HG03460 (cell line): ENCODE data around the gene USP7.

ENCODE experiments used
- ATAC-seq: cut with Tn5 transposase; IDR thresholded peaks from one replicate; pipeline ENCODE4 v1.9.1; 2021; ENCODE audit not compliant: unreplicated experiment

USP7 gene

GRCh38 chr16:8953064-8953463 is 10.6 kb downstream of the USP7 start:
- ATAC-seq: no peak

DNA sequence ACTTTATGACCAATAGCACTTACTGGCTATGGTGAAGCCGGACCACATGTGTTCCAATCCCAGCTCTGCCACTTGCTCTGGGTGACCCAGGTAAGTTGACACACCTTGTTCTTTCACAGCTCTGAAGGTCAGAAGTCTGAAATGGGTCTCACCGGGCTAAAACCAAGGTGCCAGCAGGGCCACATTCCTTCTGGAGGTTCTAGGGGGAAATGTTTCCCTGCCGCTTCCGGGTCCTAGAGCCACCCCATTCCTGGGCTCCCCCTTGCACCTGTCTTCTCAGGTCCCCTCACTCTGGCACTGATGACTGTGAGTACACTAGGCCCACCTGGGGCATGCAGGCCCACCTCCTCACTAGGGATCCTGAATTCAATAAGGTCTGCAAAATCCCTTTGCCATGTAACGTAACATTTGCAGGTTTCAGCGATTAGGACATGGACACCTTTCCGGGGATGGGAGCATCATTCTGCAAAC is 11.4 kb downstream of the USP7 start:
- ATAC-seq: no peak

- ATAC-seq: no peak
Measured at GRCh38 chr16:8951447-8952280, 12.0 kb downstream of the USP7 start.

GRCh38 chr16:8950580-8951077 is 13.1 kb downstream of the USP7 start:
- ATAC-seq: no peak

DNA sequence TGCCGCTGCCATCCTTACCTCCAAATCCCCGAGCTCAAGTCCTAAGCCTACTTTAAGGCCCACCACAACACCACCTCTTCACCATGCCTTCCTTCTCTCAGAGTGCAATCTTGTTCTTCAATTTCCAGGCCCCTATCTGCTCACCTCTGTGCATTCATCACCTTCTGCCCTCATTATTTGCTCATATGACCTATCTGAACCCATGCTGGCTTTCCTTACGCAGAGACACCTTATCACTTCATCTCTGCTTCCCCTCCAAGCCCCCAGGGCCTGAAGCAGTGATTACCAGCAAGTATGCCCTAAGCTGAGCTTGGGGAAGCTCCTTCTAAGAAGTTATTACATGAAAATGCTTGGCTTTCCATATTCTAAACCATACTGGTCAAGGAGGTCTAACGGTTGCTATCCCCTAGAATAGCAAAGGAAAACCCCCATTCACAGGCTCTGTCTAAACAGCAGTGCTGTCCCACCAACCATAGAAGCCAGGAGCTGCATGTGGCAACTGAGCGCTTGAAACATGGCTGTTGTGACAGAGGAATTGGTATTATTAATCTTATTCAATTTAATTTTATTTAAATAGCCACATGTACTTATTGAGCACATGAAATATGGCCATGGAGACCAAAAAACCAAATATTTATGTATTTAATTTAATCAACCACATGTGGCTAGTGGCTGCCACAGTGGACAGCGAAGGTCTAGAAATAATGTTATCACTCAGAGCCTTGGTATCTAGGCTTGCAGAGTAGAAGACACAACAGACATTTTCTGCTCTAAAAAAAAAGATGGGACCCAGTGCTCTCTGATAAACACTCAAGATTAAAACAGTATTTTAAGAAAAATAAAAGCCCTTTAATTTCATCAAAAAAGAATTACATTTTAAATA is 13.9 kb downstream of the USP7 start:
- no peak for ATAC-seq

DNA sequence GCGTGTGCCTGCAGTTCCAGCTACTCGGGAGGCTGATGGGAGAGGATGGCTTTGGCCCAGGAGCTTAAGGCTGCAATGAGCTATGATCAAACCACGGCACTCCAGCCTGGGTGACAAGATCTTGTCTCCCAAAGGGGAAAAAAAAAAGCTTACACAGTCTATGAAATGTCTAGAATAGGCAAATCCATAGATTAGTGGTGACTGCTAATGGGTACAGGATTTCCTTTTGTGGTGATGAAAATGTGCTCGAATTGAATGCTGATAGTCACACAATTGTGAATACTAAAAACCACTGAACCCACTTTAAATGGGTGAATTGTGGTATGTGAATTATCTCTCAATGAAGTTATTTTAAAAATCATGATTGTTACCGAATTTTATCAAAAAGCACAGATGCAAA is 14.9 kb downstream of the USP7 start:
- ATAC-seq: no peak

- ATAC-seq: no peak
Measured at GRCh38 chr16:8948069-8948593, 15.6 kb downstream of the USP7 start.

- ATAC-seq: no peak
Measured at GRCh38 chr16:8946544-8946943, 17.2 kb downstream of the USP7 start.

- ATAC-seq: no peak
Measured at GRCh38 chr16:8945626-8946296, 17.9 kb downstream of the USP7 start.

GRCh38 chr16:8943966-8944759 is 19.5 kb downstream of the USP7 start:
- ATAC-seq: peak; percentile 77

DNA sequence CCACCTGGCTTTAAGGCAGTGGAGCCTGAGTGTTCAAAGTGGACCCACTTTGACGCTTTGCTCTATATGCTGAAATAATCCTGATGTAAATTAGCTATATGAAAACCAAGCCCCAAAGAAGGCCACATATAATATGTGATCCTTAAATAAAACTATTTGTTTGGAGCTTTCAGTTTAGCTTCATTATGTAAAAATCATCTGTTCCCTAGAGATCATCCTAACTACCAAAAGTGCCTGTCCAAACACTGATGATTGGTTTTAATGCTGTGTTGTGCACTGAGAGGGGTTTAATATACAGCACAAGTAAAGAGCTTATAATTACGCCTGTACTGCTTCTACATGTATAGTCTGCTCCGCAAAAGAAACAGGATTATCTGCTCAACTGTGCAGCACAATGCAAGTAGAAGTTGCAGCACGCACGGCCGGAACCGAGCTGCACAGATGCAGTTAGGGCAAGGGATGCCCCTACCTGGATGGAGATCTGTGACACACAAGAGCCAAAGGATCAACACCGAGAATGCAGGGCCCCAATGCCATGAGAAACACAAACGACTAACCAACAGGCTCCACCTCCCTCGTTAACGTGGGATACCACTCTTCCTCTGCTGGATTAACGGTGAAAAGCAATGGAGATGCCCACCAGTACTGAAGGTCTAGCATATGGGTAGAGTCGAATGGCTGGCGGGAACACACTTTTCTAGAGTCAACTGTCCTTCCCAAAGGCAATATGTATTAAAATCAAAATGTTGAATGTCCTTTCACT is 20.5 kb downstream of the USP7 start:
- no peak for ATAC-seq

DNA sequence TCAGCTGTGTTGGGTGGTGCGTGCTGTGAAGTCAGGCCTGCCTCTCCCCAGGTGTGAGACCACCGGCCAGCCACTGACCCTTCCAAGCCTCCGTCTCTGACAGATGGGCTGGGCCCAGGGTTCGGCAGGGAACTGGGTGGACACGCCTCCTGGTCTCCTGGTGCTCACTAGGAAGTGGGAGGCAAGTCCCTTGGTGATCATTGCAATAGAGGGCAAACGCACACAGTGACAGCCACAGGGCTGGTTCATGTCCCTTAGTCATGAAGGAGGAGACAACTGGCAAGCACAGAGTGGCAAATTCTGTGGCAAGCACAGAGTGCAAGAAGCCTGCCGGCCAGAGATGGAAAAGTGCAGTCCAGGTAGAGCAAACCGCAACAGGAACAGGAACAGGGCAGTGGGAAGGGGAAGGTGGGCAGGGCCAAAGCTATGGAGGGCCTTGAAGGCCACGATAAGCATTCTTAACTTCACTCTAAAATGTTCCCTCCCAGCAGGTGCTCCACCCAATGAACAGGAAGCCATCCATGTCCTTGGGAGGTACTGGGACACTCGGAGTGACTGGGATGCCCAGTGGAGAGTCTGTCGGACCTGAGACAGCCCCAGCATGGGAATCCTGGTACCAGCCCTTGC is 21.9 kb downstream of the USP7 start:
- ATAC-seq: no peak

- no peak for ATAC-seq
Measured at GRCh38 chr16:8937803-8938202, 25.9 kb downstream of the USP7 start.

DNA sequence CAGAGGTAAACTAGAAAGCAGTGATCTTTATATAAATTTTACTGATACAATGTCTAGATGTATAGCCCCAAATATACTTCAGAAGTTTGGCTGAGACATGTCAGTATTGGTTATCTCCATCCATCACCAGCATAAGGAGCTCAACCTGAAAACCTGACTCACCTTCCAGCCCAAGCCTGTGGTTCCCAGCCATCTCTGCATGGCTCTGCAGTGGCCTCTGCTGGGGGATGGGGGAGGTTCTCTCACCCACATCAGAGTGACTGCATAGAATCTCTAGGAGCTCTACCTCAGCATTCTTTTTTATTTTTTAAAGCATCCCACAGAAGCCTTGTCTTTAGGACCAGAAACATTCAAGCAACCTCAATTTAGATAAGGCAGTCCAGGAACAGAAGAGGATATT is 27.3 kb downstream of the USP7 start:
- ATAC-seq: peak; percentile 81

- peak; percentile 30 for ATAC-seq
Measured at GRCh38 chr16:8935989-8936388, 27.7 kb downstream of the USP7 start.

- ATAC-seq: no peak
Measured at GRCh38 chr16:8934601-8935000, 29.1 kb downstream of the USP7 start.

DNA sequence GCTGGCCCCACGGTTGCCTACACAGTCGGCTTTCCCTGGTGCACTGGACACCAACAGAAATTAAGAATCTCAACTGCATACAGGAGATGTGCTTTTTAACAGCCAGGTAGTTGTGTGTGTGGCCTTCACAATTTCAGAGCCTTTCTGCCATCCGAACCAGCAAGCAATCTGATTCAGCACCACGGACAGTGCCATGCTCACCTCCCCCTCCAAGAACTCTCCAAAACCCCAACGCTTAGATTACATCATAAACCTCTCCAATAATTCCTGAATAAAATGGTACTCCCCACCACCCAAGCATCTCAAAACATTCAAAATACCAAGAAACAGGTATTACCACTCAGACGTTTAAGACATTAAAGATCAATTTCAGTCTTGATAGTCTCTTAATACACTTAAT is 31.8 kb downstream of the USP7 start:
- ATAC-seq: no peak

DNA sequence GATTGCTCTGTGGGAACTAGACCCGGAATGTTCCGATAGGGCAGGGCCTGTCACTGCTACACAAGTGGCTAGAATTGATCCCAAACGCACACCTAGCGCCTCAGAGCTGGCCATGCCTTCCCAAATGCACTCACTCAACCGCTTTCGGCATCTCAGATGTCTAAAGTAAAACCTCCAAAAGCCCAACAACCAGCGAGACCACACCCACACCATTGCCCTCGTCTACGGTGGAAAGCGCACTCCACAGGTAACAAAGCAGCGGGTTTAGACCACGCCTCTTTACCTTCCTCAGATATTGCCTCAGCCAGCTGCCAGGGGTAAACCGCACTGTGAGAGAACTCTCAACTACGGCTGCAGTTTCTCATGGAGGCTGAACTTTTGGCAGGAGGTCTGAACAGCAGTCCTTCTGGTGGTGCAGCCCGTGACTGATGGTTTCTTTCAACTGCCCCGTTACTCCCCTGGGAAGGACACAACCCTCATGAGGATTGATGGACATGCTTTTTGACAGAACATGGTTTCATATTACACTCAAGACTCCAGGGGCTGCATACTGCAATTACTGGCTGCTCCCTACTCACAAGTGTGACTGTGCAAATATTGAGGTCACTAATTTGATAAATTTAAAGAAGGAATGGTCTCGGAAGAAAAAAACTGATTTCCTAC is 34.5 kb downstream of the USP7 start:
- ATAC-seq: no peak
